Coronary artery (tissue), 2 donors: ENCODE results near the gene ISG20L2.

Source experiments
- DNase-seq: peaks from one replicate; pipeline ENCODE4 v3.0.0-alpha.2; 2017; ENCODE audit warnings: low spot score
- H3K27ac ChIP-seq, 2 donors: fragments of 200-600 bp; sonication (generic); one replicate each; pipeline ENCODE4 v1.5.1; 2016 to 2019
- H3K4me3 ChIP-seq: fragments of 200-600 bp; sonication (generic); 2 replicates; pipeline ENCODE4 v1.5.1; 2016; ENCODE audit warnings: mild to moderate bottlenecking, moderate library complexity
- TF ChIP-seq, protein P1 (sequence below): fragments of 200-600 bp; sonication (generic); IDR thresholded peaks from one replicate; pipeline ENCODE4 v1.5.1; 2019; ENCODE audit warnings: antibody characterized with exemption

ISG20L2 gene

DNA sequence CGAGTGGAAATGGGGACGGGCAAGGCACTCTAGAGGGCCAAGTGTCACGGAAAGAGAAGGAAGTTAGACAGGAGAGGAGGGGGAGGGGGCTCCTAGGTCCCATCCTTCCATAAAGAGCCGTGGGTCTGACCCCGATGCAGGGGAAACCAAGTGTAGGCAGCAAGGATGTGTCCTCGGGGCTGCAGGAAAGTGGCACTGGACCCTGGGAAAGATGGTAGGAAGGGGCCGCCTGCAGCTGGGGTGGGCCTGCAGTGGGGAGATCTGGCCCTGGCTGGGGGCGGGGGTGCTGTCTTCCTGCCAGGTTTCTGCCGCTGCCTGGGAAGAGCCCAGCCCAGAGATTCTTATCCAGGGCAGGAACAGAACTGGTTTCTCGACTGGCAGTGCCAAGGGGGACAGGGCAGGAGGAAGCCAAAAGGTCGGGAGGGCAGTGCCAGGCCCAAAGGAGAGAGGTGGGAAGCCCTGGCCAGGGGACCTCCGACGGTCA, 36.1 kb downstream of the ISG20L2 start:
- H3K4me3 ChIP-seq, result no peak overlapping the region
- TF ChIP-seq, protein P1, sequence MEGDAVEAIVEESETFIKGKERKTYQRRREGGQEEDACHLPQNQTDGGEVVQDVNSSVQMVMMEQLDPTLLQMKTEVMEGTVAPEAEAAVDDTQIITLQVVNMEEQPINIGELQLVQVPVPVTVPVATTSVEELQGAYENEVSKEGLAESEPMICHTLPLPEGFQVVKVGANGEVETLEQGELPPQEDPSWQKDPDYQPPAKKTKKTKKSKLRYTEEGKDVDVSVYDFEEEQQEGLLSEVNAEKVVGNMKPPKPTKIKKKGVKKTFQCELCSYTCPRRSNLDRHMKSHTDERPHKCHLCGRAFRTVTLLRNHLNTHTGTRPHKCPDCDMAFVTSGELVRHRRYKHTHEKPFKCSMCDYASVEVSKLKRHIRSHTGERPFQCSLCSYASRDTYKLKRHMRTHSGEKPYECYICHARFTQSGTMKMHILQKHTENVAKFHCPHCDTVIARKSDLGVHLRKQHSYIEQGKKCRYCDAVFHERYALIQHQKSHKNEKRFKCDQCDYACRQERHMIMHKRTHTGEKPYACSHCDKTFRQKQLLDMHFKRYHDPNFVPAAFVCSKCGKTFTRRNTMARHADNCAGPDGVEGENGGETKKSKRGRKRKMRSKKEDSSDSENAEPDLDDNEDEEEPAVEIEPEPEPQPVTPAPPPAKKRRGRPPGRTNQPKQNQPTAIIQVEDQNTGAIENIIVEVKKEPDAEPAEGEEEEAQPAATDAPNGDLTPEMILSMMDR, result no peak
- no peak for DNase-seq
- H3K27ac ChIP-seq, result no peak overlapping the region

- TF ChIP-seq, protein P1, result no peak
- Histone ChIP-seq H3K27ac (no peak overlapping the region), H3K4me3 (no peak overlapping the region)
- no peak for DNase-seq
Measured at GRCh38 chr1:156691665-156692440, 36.7 kb downstream of the ISG20L2 start.

GRCh38 chr1:156691191-156691590, 37.4 kb downstream of the ISG20L2 start:
- no peak for DNase-seq
- Histone ChIP-seq H3K4me3 (no peak overlapping the region), H3K27ac (no peak overlapping the region)
- TF ChIP-seq, protein P1, result no peak

- DNase-seq, result no peak
- H3K4me3 ChIP-seq, result no peak overlapping the region
- TF ChIP-seq, protein P1, result no peak
- H3K27ac ChIP-seq, result no peak overlapping the region
Measured at GRCh38 chr1:156690675-156691036, 37.9 kb downstream of the ISG20L2 start.

DNA sequence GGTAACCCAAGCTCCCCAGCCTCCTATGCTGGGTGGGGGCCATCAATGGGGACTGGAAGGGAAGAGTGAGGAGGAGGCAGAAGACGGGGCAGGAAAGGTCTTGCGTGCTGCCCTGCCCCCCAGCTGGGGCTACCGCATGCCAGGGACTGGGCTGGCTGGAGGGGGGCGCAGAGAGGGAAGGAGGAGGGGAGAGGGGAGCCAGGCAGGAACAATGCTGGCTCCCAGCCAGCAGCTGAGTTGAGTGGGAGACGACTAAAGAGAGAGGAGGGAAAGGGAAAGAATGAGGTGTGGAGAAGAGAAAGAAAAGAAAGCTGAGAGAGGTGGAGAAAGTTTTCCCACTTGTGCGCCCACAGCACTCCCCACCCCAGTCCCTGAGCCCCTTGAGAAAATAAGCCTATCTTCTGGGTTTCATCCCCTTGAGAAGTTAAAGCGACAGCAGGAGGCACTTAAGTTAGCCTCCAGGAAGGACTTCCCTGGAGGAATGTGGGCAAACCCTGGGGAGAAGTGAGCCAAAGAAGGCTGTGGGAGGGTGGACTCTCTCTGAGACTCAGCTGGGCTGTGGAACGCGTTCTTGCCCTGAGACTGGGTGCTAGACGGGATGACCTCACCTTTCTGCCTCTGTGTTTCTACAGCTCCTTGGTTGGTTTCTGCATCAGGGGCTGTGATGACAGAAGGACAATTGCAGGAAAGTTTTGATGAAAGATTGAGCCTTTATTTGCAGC, 38.5 kb downstream of the ISG20L2 start:
- no peak overlapping the region for H3K27ac ChIP-seq
- TF ChIP-seq, protein P1, result no peak
- no peak overlapping the region for H3K4me3 ChIP-seq
- DNase-seq, result no peak

GRCh38 chr1:156689035-156689952, 39.3 kb downstream of the ISG20L2 start:
- DNase-seq, result no peak
- H3K27ac ChIP-seq, result no peak overlapping the region
- H3K4me3 ChIP-seq, result peak overlapping the region; percentile 23
- TF ChIP-seq, protein P1, result peak; percentile 92
